GM06990 (cell line): ENCODE data around the gene GCNA.

Experiments used
- DNase-seq: peaks from one replicate; pipeline ENCODE4 v3.0.0-alpha.2; 2011; ENCODE audit not compliant: insufficient read length; ENCODE audit errors: extremely low read depth
- H3K27me3 ChIP-seq: replicated peaks from 2 replicates; pipeline ENCODE4 v1.6.0; 2011; ENCODE audit warnings: low read length; ENCODE audit not compliant: control insufficient read depth, insufficient read depth
- H3K36me3 ChIP-seq: 2 replicates; pipeline ENCODE4 v1.5.1; 2011; ENCODE audit warnings: low read length; ENCODE audit not compliant: control insufficient read depth, insufficient read depth
- H3K4me3 ChIP-seq: replicated peaks from 2 replicates; pipeline ENCODE4 v1.5.1; 2011; ENCODE audit warnings: low read depth, mild to moderate bottlenecking, control low read depth, low read length
- TF ChIP-seq, protein P1 (sequence below): IDR thresholded peaks from 2 replicates; pipeline ENCODE4 v1.5.1; 2011; ENCODE audit warnings: low read length, control low read depth, mild to moderate bottlenecking, inconsistent platforms; ENCODE audit not compliant: insufficient read depth, poor library complexity, severe bottlenecking

Gene GCNA

DNA sequence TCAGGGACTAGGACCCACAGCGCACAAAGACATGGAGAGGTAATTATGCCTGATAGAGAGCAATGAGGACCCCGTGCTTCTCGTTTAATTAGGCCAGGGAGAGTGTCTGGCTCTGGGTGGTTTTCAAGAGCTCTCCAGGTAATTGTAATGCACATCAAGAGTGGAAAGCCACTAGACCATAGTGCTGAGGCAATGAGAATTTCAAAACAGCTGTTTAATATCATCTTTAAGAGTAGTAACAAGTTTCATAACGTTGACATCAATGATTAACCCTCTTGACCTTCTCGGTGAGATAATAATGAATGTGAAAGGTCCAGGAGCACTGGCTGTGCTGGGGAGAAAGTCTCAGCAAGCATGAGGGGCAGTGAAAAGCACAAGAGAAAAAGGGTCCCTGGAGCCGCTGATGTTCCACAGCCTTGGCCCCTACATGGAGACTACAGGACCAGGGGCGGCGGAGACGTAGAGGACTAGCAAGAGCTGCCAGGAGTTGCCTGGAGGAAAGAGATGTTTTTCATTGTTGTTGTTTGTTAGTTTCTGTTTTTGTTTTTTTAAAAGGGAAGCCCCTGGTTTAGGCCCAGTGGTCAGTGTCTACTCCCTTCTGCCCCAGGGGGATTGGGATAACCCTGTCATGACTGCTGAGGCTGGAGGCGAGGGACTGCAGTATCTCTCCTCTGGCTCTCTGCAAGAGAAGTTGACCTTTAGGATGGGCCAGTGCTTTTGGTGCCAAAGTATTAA lies 54.9 kb downstream of the GCNA start:
- H3K27me3 ChIP-seq = no peaks in the 10 kb centered on the region
- TF ChIP-seq, protein P1, sequence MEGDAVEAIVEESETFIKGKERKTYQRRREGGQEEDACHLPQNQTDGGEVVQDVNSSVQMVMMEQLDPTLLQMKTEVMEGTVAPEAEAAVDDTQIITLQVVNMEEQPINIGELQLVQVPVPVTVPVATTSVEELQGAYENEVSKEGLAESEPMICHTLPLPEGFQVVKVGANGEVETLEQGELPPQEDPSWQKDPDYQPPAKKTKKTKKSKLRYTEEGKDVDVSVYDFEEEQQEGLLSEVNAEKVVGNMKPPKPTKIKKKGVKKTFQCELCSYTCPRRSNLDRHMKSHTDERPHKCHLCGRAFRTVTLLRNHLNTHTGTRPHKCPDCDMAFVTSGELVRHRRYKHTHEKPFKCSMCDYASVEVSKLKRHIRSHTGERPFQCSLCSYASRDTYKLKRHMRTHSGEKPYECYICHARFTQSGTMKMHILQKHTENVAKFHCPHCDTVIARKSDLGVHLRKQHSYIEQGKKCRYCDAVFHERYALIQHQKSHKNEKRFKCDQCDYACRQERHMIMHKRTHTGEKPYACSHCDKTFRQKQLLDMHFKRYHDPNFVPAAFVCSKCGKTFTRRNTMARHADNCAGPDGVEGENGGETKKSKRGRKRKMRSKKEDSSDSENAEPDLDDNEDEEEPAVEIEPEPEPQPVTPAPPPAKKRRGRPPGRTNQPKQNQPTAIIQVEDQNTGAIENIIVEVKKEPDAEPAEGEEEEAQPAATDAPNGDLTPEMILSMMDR = no peak
- DNase-seq = no peak

DNA sequence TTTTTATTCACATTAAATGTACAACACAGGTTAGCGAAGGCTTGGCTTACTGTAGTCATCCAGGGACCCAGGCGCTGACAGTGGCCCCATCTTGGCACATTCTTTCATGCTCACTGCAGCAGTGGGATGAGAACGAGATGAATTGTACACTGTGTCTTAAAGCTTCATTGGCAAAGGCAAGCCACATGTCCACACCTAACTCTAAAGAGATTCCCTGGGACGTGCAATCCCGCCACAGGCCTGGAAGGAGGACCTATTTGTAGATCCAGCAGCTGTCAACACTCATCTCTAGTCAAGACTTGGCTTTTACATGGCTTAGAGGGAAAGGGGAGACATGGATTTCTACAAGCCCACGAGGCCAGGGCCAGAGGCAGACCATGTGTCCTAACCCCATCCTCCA lies 56.1 kb downstream of the GCNA start:
- no peaks in the 10 kb centered on the region for H3K36me3 ChIP-seq
- no peaks in the 10 kb centered on the region for H3K27me3 ChIP-seq
- DNase-seq = no peak
- TF ChIP-seq, protein P1 = no peak
- no peak overlapping the region for H3K4me3 ChIP-seq

More for the DNA sequence above, 54.9 kb downstream of the GCNA start:
- Histone ChIP-seq H3K36me3 (no peaks in the 10 kb centered on the region), H3K4me3 (no peak overlapping the region)

DNA sequence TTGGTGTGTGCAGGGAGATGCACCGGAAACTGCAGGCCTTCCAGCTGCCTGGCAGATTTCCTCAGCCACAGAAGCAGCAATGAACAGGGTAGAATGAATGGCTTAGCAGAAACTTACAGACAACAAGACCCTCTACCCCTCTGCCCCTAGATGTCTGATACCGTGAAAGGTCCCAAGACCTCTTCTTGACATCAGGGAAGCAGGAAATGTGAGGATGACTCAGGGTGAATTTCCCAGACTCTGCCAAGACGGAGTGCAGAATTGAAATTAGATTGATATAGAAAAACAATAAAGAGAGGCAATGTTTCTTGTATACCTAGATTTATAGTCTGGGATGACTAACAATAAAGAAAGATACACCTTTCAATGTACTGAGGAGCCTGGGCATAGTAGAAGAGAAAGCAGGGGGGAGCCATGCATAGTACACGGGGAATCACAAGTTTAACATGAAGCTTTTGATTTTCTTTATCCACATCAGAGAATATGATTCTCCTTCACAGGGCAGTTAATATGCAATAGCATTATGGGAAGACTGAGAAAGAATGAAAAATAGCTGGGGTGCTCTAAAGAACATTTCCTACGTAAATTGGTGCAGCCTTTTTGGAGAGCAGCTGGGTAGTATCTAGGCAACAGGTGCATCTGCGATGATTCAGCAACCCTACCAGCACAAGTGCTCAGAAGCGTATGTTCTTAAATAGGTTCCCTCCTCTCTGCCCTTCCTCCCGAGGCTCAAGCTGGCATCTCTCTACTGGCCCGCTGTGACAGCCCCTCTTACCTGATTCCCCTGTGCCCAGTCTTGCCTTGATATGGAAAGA lies 58.4 kb downstream of the GCNA start:
- no peaks in the 10 kb centered on the region for H3K27me3 ChIP-seq
- no peak overlapping the region for H3K4me3 ChIP-seq
- TF ChIP-seq, protein P1 = no peak
- DNase-seq = no peak
- H3K36me3 ChIP-seq = no peaks in the 10 kb centered on the region

DNA sequence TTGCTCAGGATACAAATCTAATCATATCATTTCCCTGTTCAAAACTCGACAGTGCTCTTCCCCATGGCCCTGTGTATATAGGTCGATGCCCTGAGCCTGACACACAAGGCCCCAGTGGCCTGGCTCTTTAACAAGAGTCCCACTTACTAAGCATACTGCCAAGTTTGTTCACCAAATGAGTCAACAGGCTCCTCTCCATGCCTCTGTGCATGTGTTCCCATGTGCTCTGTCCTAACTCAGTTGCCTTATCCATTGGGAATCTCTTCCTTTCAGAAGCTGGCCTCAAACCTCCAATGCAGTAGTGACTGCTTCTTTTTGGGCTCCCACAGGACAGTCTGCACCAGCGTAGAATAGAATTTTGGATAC lies 59.0 kb downstream of the GCNA start:
- TF ChIP-seq, protein P1 = no peak
- Histone ChIP-seq H3K36me3 (no peaks in the 10 kb centered on the region), H3K4me3 (no peak overlapping the region), H3K27me3 (no peaks in the 10 kb centered on the region)
- DNase-seq = no peak

DNA sequence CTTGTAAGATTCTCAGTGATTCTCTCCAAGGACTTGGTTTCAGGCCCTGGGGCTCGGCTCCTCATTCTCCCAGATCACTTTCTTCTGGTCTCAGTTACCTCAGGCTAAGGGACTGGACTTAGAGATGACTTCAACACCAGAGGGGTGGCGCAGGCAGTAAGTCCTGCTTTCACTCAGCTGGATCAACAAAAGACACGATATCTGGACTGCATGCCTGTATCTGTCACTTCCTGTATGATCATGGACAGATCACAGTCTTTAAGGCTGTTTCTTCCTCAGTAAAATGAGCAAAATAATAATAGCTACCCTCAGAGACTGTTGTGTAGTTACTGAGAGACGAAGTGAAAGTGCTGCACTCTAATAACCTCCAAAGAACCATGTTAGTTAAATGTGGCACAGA lies 59.6 kb downstream of the GCNA start:
- H3K4me3 ChIP-seq = no peak overlapping the region
- no peaks in the 10 kb centered on the region for H3K36me3 ChIP-seq
- TF ChIP-seq, protein P1 = no peak
- DNase-seq = no peak
- H3K27me3 ChIP-seq = no peaks in the 10 kb centered on the region
